Mesenchymal stem cell (in vitro differentiated cells and primary cell): Measurements from ENCODE around the gene MBL2.

Experiments used
- DNase-seq: peaks from one replicate; pipeline ENCODE4 v3.0.0-alpha.2; 2013
- H2AFZ ChIP-seq: one replicate; pipeline ENCODE4 v1.6.1; 2013; ENCODE audit warnings: low read depth, mild to moderate bottlenecking, control low read depth, inconsistent platforms, low read length, moderate library complexity
- H2AK5ac ChIP-seq: 2 replicates; pipeline ENCODE4 v1.6.1; 2013; ENCODE audit warnings: low read length, moderate library complexity, mild to moderate bottlenecking, inconsistent platforms; ENCODE audit not compliant: severe bottlenecking
- H2BK120ac ChIP-seq: one replicate; pipeline ENCODE4 v1.6.1; 2013; ENCODE audit warnings: low read depth, mild to moderate bottlenecking, inconsistent platforms, low read length, moderate library complexity
- H2BK12ac ChIP-seq, 2 experiments: one replicate each; pipeline ENCODE4 v1.6.1; 2013; ENCODE audit warnings: inconsistent platforms in 2 of 2, low read length in 2 of 2, mild to moderate bottlenecking in 2 of 2, moderate library complexity in 2 of 2, control low read depth in 1 of 2
- H2BK15ac ChIP-seq: one replicate; pipeline ENCODE4 v1.6.1; 2013; ENCODE audit warnings: mild to moderate bottlenecking, low read depth, inconsistent platforms; ENCODE audit not compliant: poor library complexity, severe bottlenecking
- H2BK5ac ChIP-seq: 2 replicates; pipeline ENCODE4 v1.6.1; 2013; ENCODE audit warnings: low read depth, mild to moderate bottlenecking, low read length, control low read depth, inconsistent platforms; ENCODE audit not compliant: poor library complexity, severe bottlenecking
- H3K14ac ChIP-seq, 2 experiments: one replicate each; pipeline ENCODE4 v1.6.1; 2013; ENCODE audit warnings: inconsistent platforms in 2 of 2, low read length in 2 of 2, control low read depth in 1 of 2, mild to moderate bottlenecking in 1 of 2, moderate library complexity in 1 of 2
- H3K18ac ChIP-seq, 2 experiments: one replicate each; pipeline ENCODE4 v1.6.1; 2013; ENCODE audit warnings: inconsistent platforms in 2 of 2, low read length in 2 of 2, control low read depth in 1 of 2, low read depth in 1 of 2, mild to moderate bottlenecking in 1 of 2
- H3K23ac ChIP-seq, 2 experiments: one replicate each; pipeline ENCODE4 v1.6.1; 2013; ENCODE audit warnings: inconsistent platforms in 2 of 2, low read length in 2 of 2, mild to moderate bottlenecking in 2 of 2, moderate library complexity in 2 of 2, control low read depth in 1 of 2
- H3K27ac ChIP-seq: 2 replicates; pipeline ENCODE4 v1.5.1; 2013; ENCODE audit warnings: mild to moderate bottlenecking, moderate library complexity, low read length, control low read depth, inconsistent platforms; ENCODE audit not compliant: poor library complexity, severe bottlenecking
- H3K27me3 ChIP-seq, 2 experiments: 2 replicates each; pipeline versions ENCODE4 v1.6.1 to v1.7.0; 2013; ENCODE audit warnings: low read length in 2 of 2, mild to moderate bottlenecking in 2 of 2, moderate library complexity in 2 of 2, control low read depth in 1 of 2, inconsistent platforms in 1 of 2; ENCODE audit not compliant: control insufficient read depth in 1 of 2, insufficient read depth in 1 of 2
- H3K36me3 ChIP-seq, 2 experiments: 2 replicates each; pipeline versions ENCODE4 v1.6.1 to v1.7.0; 2013; ENCODE audit warnings: low read length in 2 of 2, control low read depth in 1 of 2, inconsistent platforms in 1 of 2, low read depth in 1 of 2, mild to moderate bottlenecking in 1 of 2; ENCODE audit not compliant: insufficient read depth in 2 of 2, control insufficient read depth in 1 of 2
- H3K4ac ChIP-seq, 2 experiments: one replicate each; pipeline ENCODE4 v1.6.1; 2013; ENCODE audit warnings: inconsistent platforms in 2 of 2, low read length in 2 of 2, mild to moderate bottlenecking in 2 of 2, moderate library complexity in 2 of 2, control low read depth in 1 of 2, low read depth in 1 of 2
- H3K4me1 ChIP-seq: 2 replicates; pipeline ENCODE4 v1.6.1; 2013; ENCODE audit warnings: low read depth, low read length, control low read depth; ENCODE audit not compliant: control insufficient read depth, insufficient read depth
- H3K4me2 ChIP-seq: 2 replicates; pipeline ENCODE4 v1.6.1; 2013; ENCODE audit warnings: low read length, mild to moderate bottlenecking, inconsistent platforms; ENCODE audit not compliant: poor library complexity, severe bottlenecking
- H3K4me3 ChIP-seq, 2 experiments: 2 replicates each; pipeline versions ENCODE4 v1.5.1 to v1.7.0; 2013; ENCODE audit warnings: low read length in 2 of 2, mild to moderate bottlenecking in 2 of 2, control low read depth in 1 of 2, low read depth in 1 of 2; ENCODE audit not compliant: insufficient read depth in 1 of 2
- H3K79me1 ChIP-seq: replicated peaks from 2 replicates; pipeline ENCODE4 v1.6.1; 2013; ENCODE audit warnings: mild to moderate bottlenecking, control low read depth, low read length, inconsistent platforms; ENCODE audit not compliant: poor library complexity, severe bottlenecking
- H3K9ac ChIP-seq: 2 replicates; pipeline ENCODE4 v1.7.0; 2013; ENCODE audit warnings: mild to moderate bottlenecking, low read length, moderate library complexity
- H3K9me3 ChIP-seq: 2 replicates; pipeline ENCODE4 v1.7.0; 2013; ENCODE audit warnings: mild to moderate bottlenecking, low read length; ENCODE audit not compliant: control insufficient read depth
- H4K8ac ChIP-seq: one replicate; pipeline ENCODE4 v1.6.1; 2013; ENCODE audit warnings: inconsistent platforms, mild to moderate bottlenecking, low read length, moderate library complexity
- H4K91ac ChIP-seq: one replicate; pipeline ENCODE4 v1.6.1; 2013; ENCODE audit warnings: mild to moderate bottlenecking, low read length, inconsistent platforms
- WGBS: methylation state at CpG from one replicate; pipeline ENCODE4 v1.1.7; 2013; ENCODE audit warnings: mixed read lengths; 5-methylcytosine and 5-hydroxymethylcytosine counted together

MBL2 gene

GRCh38 chr10:52750629-52751028, 22.0 kb downstream of the MBL2 start:
- no peak overlapping the region for H2AFZ ChIP-seq
- H2BK15ac ChIP-seq: no peak overlapping the region
- H2BK12ac ChIP-seq: no peak overlapping the region
- H3K18ac ChIP-seq: no peak overlapping the region
- no peaks in the 10 kb centered on the region for H3K4me1 ChIP-seq
- no peak overlapping the region for H4K8ac ChIP-seq
- no peak overlapping the region for H3K9ac ChIP-seq
- no peak overlapping the region for H3K4ac ChIP-seq
- H4K91ac ChIP-seq: no peak overlapping the region
- 56% methylated on average over 1 of the region's 1 CpG for WGBS
- no peaks in the 10 kb centered on the region for H3K36me3 ChIP-seq
- H3K27me3 ChIP-seq: peaks cover 0 to 31% of the 10 kb centered on the region in 2 experiments
- H3K4me2 ChIP-seq: no peak overlapping the region
- no peak overlapping the region for H2BK5ac ChIP-seq
- H2AK5ac ChIP-seq: no peak overlapping the region
- no peak overlapping the region for H2BK120ac ChIP-seq
- H3K23ac ChIP-seq: no peak overlapping the region
- no peak overlapping the region for H3K14ac ChIP-seq
- no peak for DNase-seq
- H3K4me3 ChIP-seq: no peak overlapping the region
- no peaks in the 10 kb centered on the region for H3K9me3 ChIP-seq
- no peak overlapping the region for H3K27ac ChIP-seq
- no peaks in the 10 kb centered on the region for H3K79me1 ChIP-seq

- H2AFZ ChIP-seq: no peak overlapping the region
- no peak overlapping the region for H2BK12ac ChIP-seq
- H3K27ac ChIP-seq: no peak overlapping the region
- no peak overlapping the region for H3K23ac ChIP-seq
- no peak overlapping the region for H3K4me2 ChIP-seq
- H3K4ac ChIP-seq: no peak overlapping the region
- H3K79me1 ChIP-seq: no peaks in the 10 kb centered on the region
- H3K4me1 ChIP-seq: no peaks in the 10 kb centered on the region
- DNase-seq: no peak
- H3K18ac ChIP-seq: no peak overlapping the region
- no peak overlapping the region for H2BK120ac ChIP-seq
- H4K91ac ChIP-seq: no peak overlapping the region
- peaks cover 0 to 31% of the 10 kb centered on the region in 2 experiments for H3K27me3 ChIP-seq
- H2BK15ac ChIP-seq: no peak overlapping the region
- H3K14ac ChIP-seq: no peak overlapping the region
- 92% methylated on average over 4 of the region's 4 CpGs for WGBS
- H4K8ac ChIP-seq: no peak overlapping the region
- no peak overlapping the region for H3K9ac ChIP-seq
- H2AK5ac ChIP-seq: no peak overlapping the region
- H2BK5ac ChIP-seq: no peak overlapping the region
- no peaks in the 10 kb centered on the region for H3K36me3 ChIP-seq
- no peaks in the 10 kb centered on the region for H3K9me3 ChIP-seq
- no peak overlapping the region for H3K4me3 ChIP-seq
Measured at GRCh38 chr10:52747694-52748093, 24.9 kb downstream of the MBL2 start.

- 88% methylated on average over 5 of the region's 5 CpGs for WGBS
- no peak overlapping the region for H2AFZ ChIP-seq
- H3K79me1 ChIP-seq: no peaks in the 10 kb centered on the region
- no peaks in the 10 kb centered on the region for H3K4me1 ChIP-seq
- H4K8ac ChIP-seq: no peak overlapping the region
- H3K18ac ChIP-seq: no peak overlapping the region
- no peaks in the 10 kb centered on the region for H3K36me3 ChIP-seq
- H2BK12ac ChIP-seq: no peak overlapping the region
- H3K27me3 ChIP-seq: peaks cover 0 to 36% of the 10 kb centered on the region in 2 experiments
- no peak overlapping the region for H3K4me3 ChIP-seq
- no peak for DNase-seq
- H3K14ac ChIP-seq: no peak overlapping the region
- no peak overlapping the region for H2BK15ac ChIP-seq
- no peak overlapping the region for H3K9ac ChIP-seq
- H3K4me2 ChIP-seq: no peak overlapping the region
- no peak overlapping the region for H2AK5ac ChIP-seq
- no peak overlapping the region for H2BK5ac ChIP-seq
- no peak overlapping the region for H3K23ac ChIP-seq
- H3K9me3 ChIP-seq: no peaks in the 10 kb centered on the region
- H3K27ac ChIP-seq: no peak overlapping the region
- H4K91ac ChIP-seq: no peak overlapping the region
- no peak overlapping the region for H2BK120ac ChIP-seq
- no peak overlapping the region for H3K4ac ChIP-seq
Measured at GRCh38 chr10:52746169-52746568, 26.4 kb downstream of the MBL2 start.

- Histone ChIP-seq H3K9me3 (no peaks in the 10 kb centered on the region), H3K36me3 (no peaks in the 10 kb centered on the region), H2AFZ (no peak overlapping the region), H3K4me3 (no peak overlapping the region), H3K9ac (no peak overlapping the region), H2BK120ac (no peak overlapping the region), H3K18ac (no peak overlapping the region), H3K27ac (no peak overlapping the region), H3K79me1 (no peaks in the 10 kb centered on the region), H2BK12ac (no peak overlapping the region), H3K4me1 (no peaks in the 10 kb centered on the region), H2BK15ac (no peak overlapping the region), H3K23ac (no peak overlapping the region), H3K4ac (no peak overlapping the region), H2BK5ac (no peak overlapping the region), H3K4me2 (no peak overlapping the region), H4K91ac (no peak overlapping the region), H3K14ac (no peak overlapping the region), H3K27me3 (peaks cover 0 to 41% of the 10 kb centered on the region in 2 experiments), H2AK5ac (no peak overlapping the region), H4K8ac (no peak overlapping the region)
- WGBS: 54% methylated on average over 8 of the region's 8 CpGs
- DNase-seq: no peak
Measured at GRCh38 chr10:52744057-52744805, 28.4 kb downstream of the MBL2 start.
